ENCODE data around the gene CREB3. TPM values are rescaled to one million over a fixed set of nuclear protein-coding genes. Genes with fewer than 3 reads are reported as not detected.

CREB3 gene
- total and polyA plus RNA-seq, 9 of the 15 experiments (the other 6 are each of a cell fraction or from before 2014, with no cell fraction given): 5.7 to 18.3 (median 14.9) TPM

GRCh38 chr9:35756275-35757225 lies 24.1 kb downstream of the CREB3 start (continued):
- TF ChIP-seq ZBTB2 (IDR thresholded peaks at IDR 0.05): no peak
- peak; percentile 68; the same call in 1 of the 2 replicates for TF ChIP-seq POLR2A (conservative IDR thresholded peaks at IDR 0.05)
- no peak for TF ChIP-seq TCFL5 (CRISPR knock-in tag; conservative IDR thresholded peaks at IDR 0.05)
- TF ChIP-seq CBX1 (IDR thresholded peaks at IDR 0.05; ENCODE audit: low read depth): no peak
- TF ChIP-seq ZNF41 (CRISPR knock-in tag; conservative IDR thresholded peaks at IDR 0.05): no peak
- no peak for TF ChIP-seq KDM1A (IDR thresholded peaks at IDR 0.05)
- no peak for TF ChIP-seq ERF (CRISPR knock-in tag; IDR thresholded peaks at IDR 0.05)
- no peak for TF ChIP-seq NR1H2 (CRISPR knock-in tag; IDR thresholded peaks at IDR 0.05)
- no peak for TF ChIP-seq ZFP30 (CRISPR knock-in tag; IDR thresholded peaks at IDR 0.05; ENCODE audit: borderline replicate concordance)
- TF ChIP-seq NFIC (IDR thresholded peaks at IDR 0.05): peak; percentile 30; the same call in 1 of the 2 replicates
- TF ChIP-seq REST (IDR thresholded peaks at IDR 0.05; ENCODE audit: borderline replicate concordance): peak; percentile 8; the same call in 1 of the 2 replicates
- no peak for TF ChIP-seq REST (CRISPR knock-in tag; IDR thresholded peaks at IDR 0.05; ENCODE audit: low read depth)
- TF ChIP-seq CTCFL (IDR thresholded peaks at IDR 0.05; ENCODE audit: borderline replicate concordance, insufficient read depth, low read depth, low read length, poor library complexity, severe bottlenecking): peak; percentile 50
- no peak for TF ChIP-seq FOXJ3 (CRISPR knock-in tag; IDR thresholded peaks at IDR 0.05)
- 0 out of 2 replicates have a peak, but pooled peaks have one; percentile 36 for TF ChIP-seq CC2D1A (IDR thresholded peaks at IDR 0.05)
